Sigmoid colon (tissue), 7 donors: ENCODE data around the gene MYRIP. TPM values are rescaled to one million over a fixed set of nuclear protein-coding genes. Genes with fewer than 3 reads are reported as not detected.
A peak's percentile ranks its signal among the peaks of the same experiment; 100 is the strongest.

Source experiments
- DNase-seq: peaks from one replicate; pipeline ENCODE4 v3.0.0-alpha.2; 2019
- H3K27ac ChIP-seq, 4 donors: fragments of 200-600 bp; sonication (generic); one replicate each; pipeline ENCODE4 v1.5.1; 2016 to 2019; ENCODE audit warnings: mild to moderate bottlenecking in 1 of 4
- H3K27me3 ChIP-seq, 3 donors: fragments of 200-600 bp; sonication (generic); one replicate each; pipeline ENCODE4 v1.5.1; 2019; ENCODE audit warnings: mild to moderate bottlenecking in 1 of 3
- H3K36me3 ChIP-seq, 4 donors: fragments of 200-600 bp; sonication (generic); one replicate each; pipeline ENCODE4 v1.5.1; 2016 to 2019
- H3K4me1 ChIP-seq, 4 donors: fragments of 200-600 bp; sonication (generic); one replicate each; pipeline ENCODE4 v1.5.1; 2017 to 2019
- H3K4me3 ChIP-seq, 4 donors: fragments of 200-600 bp; sonication (generic); one replicate each; pipeline ENCODE4 v1.5.1; 2017 to 2019; ENCODE audit warnings: mild to moderate bottlenecking in 2 of 4, moderate library complexity in 1 of 4
- H3K9me3 ChIP-seq, 4 donors: fragments of 200-600 bp in 3 of 4; sonication (generic) in 3 of 4; one replicate each; pipeline versions ENCODE4 v1.5.1 to v1.6.1; 2013 to 2019
- EP300 ChIP-seq, 4 donors: sonication (generic); formaldehyde crosslinking; IDR thresholded peaks; one replicate each; pipeline ENCODE4 v1.6.1; 2017; ENCODE audit warnings: antibody characterized with exemption in 4 of 4
- POLR2A ChIP-seq, 2 donors: fragments of 450-650 bp; IDR thresholded peaks; one replicate each; pipeline ENCODE4 v1.6.1; 2016; ENCODE audit warnings: antibody characterized with exemption in 2 of 2, mild to moderate bottlenecking in 2 of 2, moderate library complexity in 2 of 2
- POLR2AphosphoS5 ChIP-seq, 4 donors: sonication (generic); formaldehyde crosslinking; IDR thresholded peaks; one replicate each; pipeline ENCODE4 v1.6.1; 2017; ENCODE audit warnings: antibody characterized with exemption in 4 of 4
- WGBS, 2 donors: extraction: QIAGEN DNeasy Blood & Tissue Kit; methylation state at CpG; one replicate each; pipeline ENCODE4 v1.1.7; 2013; 5-methylcytosine and 5-hydroxymethylcytosine counted together
- intact Hi-C: fragments of 100-400 bp; cut with DNase I; formaldehyde crosslinking; loops from one replicate; pipeline ENCODE4 v1.15.1; 2023
- polyA plus RNA-seq, 3 donors: library from polyadenylated mRNA; stranded (reverse); fragments of 200-250 nt; gene quantifications; one replicate each; pipeline ENCODE4 v1.2.3, GENCODE V29; 2013
- total RNA-seq, 4 donors: library from RNA; depleted of rRNA; stranded (reverse); fragments of >200 nt; gene quantifications; one replicate each; pipeline ENCODE4 v1.1.0, GENCODE V29; 2016
- TF ChIP-seq, protein P1 (sequence below), 4 experiments: fragments of 450-650 bp in 3 of 4; fragments of 200-600 bp in 1 of 4; IDR thresholded peaks; one replicate each; pipeline ENCODE4 v1.5.1; 2016 to 2019; ENCODE audit warnings: antibody characterized with exemption in 4 of 4, mild to moderate bottlenecking in 3 of 4, moderate library complexity in 2 of 4
- donor health status: healthy with polysubstance abuse.
- donor health status: Bipolar disorder and iron deficiency.
- donor health status: healthy.

The MYRIP gene
- total and polyA plus RNA-seq, 7 donors = 2.2 to 5.5 (median 4.2) TPM

DNA sequence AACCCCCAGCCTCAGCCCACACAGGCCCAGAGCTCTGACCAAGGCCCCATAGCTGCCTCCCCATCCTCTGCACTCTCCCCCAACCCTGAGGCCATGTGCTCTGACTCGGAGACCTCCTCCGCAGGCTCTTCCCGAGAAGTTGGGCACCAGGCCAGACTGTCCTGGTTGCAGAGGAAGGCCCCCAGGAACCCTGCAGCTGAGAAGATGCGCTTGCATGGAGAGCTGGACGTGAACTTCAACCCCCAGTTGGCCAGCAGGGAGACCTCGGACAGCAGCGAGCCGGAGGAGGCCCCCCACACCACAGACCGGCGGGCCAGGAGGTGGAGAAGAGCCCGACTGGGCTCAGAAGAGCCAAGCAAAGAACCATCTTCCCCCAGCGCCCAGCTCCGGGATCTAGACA lies 380.6 kb downstream of the MYRIP start:
- WGBS, 2 donors = 87 to 93% methylated on average over 13 of the region's 13 CpGs
- Histone ChIP-seq H3K36me3 (no peaks in the 10 kb centered on the region), H3K4me1 (no peaks in the 10 kb centered on the region), H3K4me3 (no peak overlapping the region), H3K27me3 (no peaks in the 10 kb centered on the region), H3K27ac (no peak overlapping the region), H3K9me3 (no peaks in the 10 kb centered on the region)
- DNase-seq = no peak
- TF ChIP-seq, protein P1, sequence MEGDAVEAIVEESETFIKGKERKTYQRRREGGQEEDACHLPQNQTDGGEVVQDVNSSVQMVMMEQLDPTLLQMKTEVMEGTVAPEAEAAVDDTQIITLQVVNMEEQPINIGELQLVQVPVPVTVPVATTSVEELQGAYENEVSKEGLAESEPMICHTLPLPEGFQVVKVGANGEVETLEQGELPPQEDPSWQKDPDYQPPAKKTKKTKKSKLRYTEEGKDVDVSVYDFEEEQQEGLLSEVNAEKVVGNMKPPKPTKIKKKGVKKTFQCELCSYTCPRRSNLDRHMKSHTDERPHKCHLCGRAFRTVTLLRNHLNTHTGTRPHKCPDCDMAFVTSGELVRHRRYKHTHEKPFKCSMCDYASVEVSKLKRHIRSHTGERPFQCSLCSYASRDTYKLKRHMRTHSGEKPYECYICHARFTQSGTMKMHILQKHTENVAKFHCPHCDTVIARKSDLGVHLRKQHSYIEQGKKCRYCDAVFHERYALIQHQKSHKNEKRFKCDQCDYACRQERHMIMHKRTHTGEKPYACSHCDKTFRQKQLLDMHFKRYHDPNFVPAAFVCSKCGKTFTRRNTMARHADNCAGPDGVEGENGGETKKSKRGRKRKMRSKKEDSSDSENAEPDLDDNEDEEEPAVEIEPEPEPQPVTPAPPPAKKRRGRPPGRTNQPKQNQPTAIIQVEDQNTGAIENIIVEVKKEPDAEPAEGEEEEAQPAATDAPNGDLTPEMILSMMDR (IDR thresholded peaks at IDR 0.05) = no peak
- TF ChIP-seq EP300 (IDR thresholded peaks at IDR 0.05) (no peak), POLR2AphosphoS5 (IDR thresholded peaks at IDR 0.05) (no peak), POLR2A (IDR thresholded peaks at IDR 0.05) (no peak)
- intact Hi-C loops = loop anchor here (5.0 kb wide), 1 partner anchor 127 kb away; no protein-coding TSS in a partner anchor

DNA sequence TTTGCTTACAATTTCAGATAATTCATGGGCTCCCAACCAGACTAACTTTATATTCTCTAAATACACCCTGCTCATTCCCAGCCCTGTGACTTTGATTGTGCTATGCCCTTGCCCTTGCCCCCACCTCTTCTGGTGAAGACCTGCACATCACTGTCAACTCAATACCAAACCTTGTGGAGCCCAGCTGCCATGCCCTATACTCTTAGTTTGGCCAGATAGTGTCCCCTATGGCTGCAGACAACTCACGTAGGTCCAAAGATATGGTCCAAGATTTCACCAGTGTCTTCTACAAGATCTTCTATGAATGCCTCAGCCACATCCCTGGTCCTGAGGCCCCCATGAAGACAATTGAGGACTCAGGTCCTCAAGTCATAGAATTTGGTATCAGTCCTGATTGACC lies 381.8 kb downstream of the MYRIP start:
- Histone ChIP-seq H3K27me3 (no peaks in the 10 kb centered on the region), H3K9me3 (no peaks in the 10 kb centered on the region), H3K27ac (no peak overlapping the region), H3K4me1 (no peaks in the 10 kb centered on the region), H3K4me3 (no peak overlapping the region), H3K36me3 (no peaks in the 10 kb centered on the region)
- 92 to 95% methylated on average over 1 of the region's 1 CpG for WGBS, 2 donors
- intact Hi-C loops = loop anchor here (5.0 kb wide), 1 partner anchor 126 kb away; no protein-coding TSS in a partner anchor
- TF ChIP-seq POLR2A (IDR thresholded peaks at IDR 0.05) (no peak), EP300 (IDR thresholded peaks at IDR 0.05) (no peak), POLR2AphosphoS5 (IDR thresholded peaks at IDR 0.05) (no peak)
- TF ChIP-seq, protein P1 (IDR thresholded peaks at IDR 0.05) = no peak
- DNase-seq = no peak

DNA sequence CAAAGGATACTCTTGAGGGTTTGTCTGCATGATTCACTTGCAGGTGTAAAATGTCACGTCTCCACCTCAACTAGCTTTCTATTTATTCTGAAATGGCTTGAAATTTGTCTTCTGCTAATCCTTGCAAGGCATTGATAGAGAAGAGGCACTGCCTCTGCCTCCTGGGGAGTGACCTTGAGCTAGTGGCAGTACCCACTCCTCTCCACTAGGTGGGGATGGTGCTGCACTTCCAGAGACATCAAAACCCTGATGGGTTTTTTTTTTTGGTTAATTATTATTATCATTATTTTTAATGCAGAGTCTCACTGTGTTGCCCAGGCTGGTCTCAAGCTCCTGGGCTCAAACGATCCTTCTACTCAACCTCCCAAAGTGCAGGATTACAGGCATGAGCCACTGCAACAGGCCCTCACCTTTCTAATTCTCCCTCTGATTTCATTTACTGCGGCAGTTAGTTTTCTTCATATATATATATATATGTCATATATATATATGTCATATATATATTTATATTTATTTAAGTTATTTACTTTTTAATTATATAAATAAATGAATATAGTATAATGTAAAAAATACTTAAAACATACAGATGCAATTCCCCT lies 382.5 kb downstream of the MYRIP start:
- intact Hi-C loops = loop anchor here (5.0 kb wide), 1 partner anchor 125 kb away; no protein-coding TSS in a partner anchor
- DNase-seq = no peak

DNA sequence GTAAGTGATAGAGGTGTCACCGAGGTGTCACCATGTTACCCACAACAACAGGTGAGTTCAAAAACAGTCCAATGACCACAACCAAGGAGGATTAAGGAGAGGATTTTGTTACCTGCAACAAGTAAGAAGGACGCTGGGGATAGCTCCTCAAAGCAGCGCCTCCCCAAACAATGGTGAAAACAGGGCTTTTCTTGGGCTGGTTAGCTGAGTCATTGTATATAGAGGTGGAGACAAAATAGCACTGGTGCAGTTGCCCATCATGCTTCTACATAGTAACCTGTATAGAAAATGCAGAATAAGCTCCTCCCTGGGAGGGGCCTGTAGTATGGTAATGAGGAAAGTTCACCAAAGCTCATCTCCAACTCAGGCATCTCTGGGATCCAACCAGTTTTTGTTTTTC lies 383.2 kb downstream of the MYRIP start:
- 85 to 87% methylated on average over 3 of the region's 3 CpGs for WGBS, 2 donors
- Histone ChIP-seq H3K9me3 (no peaks in the 10 kb centered on the region), H3K27ac (no peak overlapping the region), H3K4me1 (no peaks in the 10 kb centered on the region), H3K27me3 (no peaks in the 10 kb centered on the region), H3K4me3 (no peak overlapping the region), H3K36me3 (no peaks in the 10 kb centered on the region)
- no peak for DNase-seq
- no peak for TF ChIP-seq POLR2A (IDR thresholded peaks at IDR 0.05)
- TF ChIP-seq POLR2AphosphoS5 (IDR thresholded peaks at IDR 0.05) = no peak
- no peak for TF ChIP-seq EP300 (IDR thresholded peaks at IDR 0.05)
- TF ChIP-seq, protein P1 (IDR thresholded peaks at IDR 0.05) = no peak
- intact Hi-C loops = loop anchor here (5.0 kb wide), 1 partner anchor 125 kb away; no protein-coding TSS in a partner anchor

More for the DNA sequence above, 382.5 kb downstream of the MYRIP start:
- Histone ChIP-seq H3K27ac (no peak overlapping the region), H3K27me3 (no peaks in the 10 kb centered on the region), H3K36me3 (no peaks in the 10 kb centered on the region), H3K9me3 (no peaks in the 10 kb centered on the region), H3K4me1 (no peaks in the 10 kb centered on the region), H3K4me3 (no peak overlapping the region)
- WGBS, 2 donors = 34 to 38% methylated on average over 3 of the region's 3 CpGs
- TF ChIP-seq, protein P1 (IDR thresholded peaks at IDR 0.05) = peak in 3 of 4 experiments; percentile 57 to 90 (median 67)
- no peak for TF ChIP-seq POLR2A (IDR thresholded peaks at IDR 0.05)

DNA sequence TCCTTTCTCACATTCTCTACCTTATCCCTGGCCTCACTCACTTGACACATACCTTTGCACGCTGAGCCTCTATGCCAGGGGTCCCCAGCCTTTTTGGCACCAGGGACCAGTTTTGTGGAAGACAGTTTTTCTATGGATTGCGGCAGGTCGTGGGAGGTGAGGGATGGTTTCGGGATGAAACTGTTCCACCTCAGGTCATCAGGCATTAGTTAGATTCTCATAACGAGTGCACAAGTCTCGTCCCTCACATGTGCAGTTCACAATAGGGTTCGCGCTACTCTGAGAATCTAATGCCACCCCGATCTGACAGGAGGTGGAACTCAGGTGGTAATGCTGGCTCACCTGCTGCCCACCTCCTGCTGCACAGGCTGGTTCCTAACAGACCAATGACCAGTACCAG lies 387.6 kb downstream of the MYRIP start:
- TF ChIP-seq POLR2A (IDR thresholded peaks at IDR 0.05) (no peak), POLR2AphosphoS5 (IDR thresholded peaks at IDR 0.05) (no peak), EP300 (IDR thresholded peaks at IDR 0.05) (no peak)
- TF ChIP-seq, protein P1 (IDR thresholded peaks at IDR 0.05) = no peak
- H3K36me3 ChIP-seq = no peaks in the 10 kb centered on the region
- no peak overlapping the region for H3K4me3 ChIP-seq
- no peak for DNase-seq
- intact Hi-C loops = no loop called here
- no peak overlapping the region for H3K27ac ChIP-seq
- H3K9me3 ChIP-seq = no peaks in the 10 kb centered on the region
- 94 to 95% methylated on average over 9 of the region's 9 CpGs for WGBS, 2 donors
- no peaks in the 10 kb centered on the region for H3K27me3 ChIP-seq
- H3K4me1 ChIP-seq = no peaks in the 10 kb centered on the region
